HEK293 (cell line): ENCODE data around the gene DPCD.

Experiments
- GFI1B ChIP-seq: fragments of 450-650 bp; formaldehyde crosslinking; IDR thresholded peaks from 2 replicates; pipeline ENCODE4 v1.5.1; 2016; ENCODE audit warnings: missing biosample characterization, missing genetic modification characterization
- GLIS2 ChIP-seq: fragments of 450-650 bp; formaldehyde crosslinking; IDR thresholded peaks from 2 replicates; pipeline ENCODE4 v1.5.1; 2016; ENCODE audit warnings: missing biosample characterization, missing genetic modification characterization
- HOXA7 ChIP-seq: sonication (generic); formaldehyde crosslinking; IDR thresholded peaks from 2 replicates; pipeline ENCODE4 v1.8.1; 2022; ENCODE audit warnings: missing genetic modification reagents, borderline replicate concordance
- MYNN ChIP-seq: fragments of 450-650 bp; formaldehyde crosslinking; IDR thresholded peaks from 2 replicates; pipeline ENCODE4 v1.5.1; 2016; ENCODE audit warnings: missing biosample characterization, missing genetic modification characterization, borderline replicate concordance
- SCRT2 ChIP-seq: fragments of 450-650 bp; formaldehyde crosslinking; IDR thresholded peaks from 2 replicates; pipeline ENCODE4 v1.5.1; 2016; ENCODE audit warnings: missing biosample characterization, missing genetic modification characterization
- SP3 ChIP-seq: fragments of 450-650 bp; formaldehyde crosslinking; IDR thresholded peaks from 2 replicates; pipeline ENCODE4 v1.5.1; 2016; ENCODE audit warnings: missing biosample characterization, missing genetic modification characterization
- TCF7L2 ChIP-seq: IDR thresholded peaks from 2 replicates; pipeline ENCODE4 v1.6.1; 2011; ENCODE audit warnings: low read depth, mild to moderate bottlenecking, inconsistent platforms, low read length, moderate library complexity, borderline replicate concordance
- ZIC2 ChIP-seq: fragments of 450-650 bp; formaldehyde crosslinking; IDR thresholded peaks from 2 replicates; pipeline ENCODE4 v1.5.1; 2016; ENCODE audit warnings: missing biosample characterization, missing genetic modification characterization
- ZNF114 ChIP-seq: fragments of 450-650 bp; formaldehyde crosslinking; IDR thresholded peaks from 2 replicates; pipeline ENCODE4 v1.5.0; 2017; ENCODE audit warnings: missing biosample characterization, missing genetic modification characterization
- ZNF132 ChIP-seq: fragments of 450-650 bp; formaldehyde crosslinking; IDR thresholded peaks from 2 replicates; pipeline ENCODE4 v1.5.1; 2017; ENCODE audit warnings: missing biosample characterization, missing genetic modification characterization, borderline replicate concordance
- ZNF133 ChIP-seq: fragments of 450-650 bp; formaldehyde crosslinking; IDR thresholded peaks from 2 replicates; pipeline ENCODE4 v1.5.1; 2016; ENCODE audit warnings: missing biosample characterization, missing genetic modification characterization
- ZNF175 ChIP-seq: fragments of 450-650 bp; formaldehyde crosslinking; IDR thresholded peaks from 2 replicates; pipeline ENCODE4 v1.5.1; 2016; ENCODE audit warnings: missing biosample characterization, missing genetic modification characterization
- ZNF19 ChIP-seq: fragments of 450-650 bp; formaldehyde crosslinking; IDR thresholded peaks from 2 replicates; pipeline ENCODE4; 2016; ENCODE audit warnings: missing biosample characterization, missing genetic modification characterization, low read depth
- ZNF23 ChIP-seq: fragments of 450-650 bp; formaldehyde crosslinking; IDR thresholded peaks from 2 replicates; pipeline ENCODE4 v1.5.1; 2016; ENCODE audit warnings: missing biosample characterization, missing genetic modification characterization, borderline replicate concordance
- ZNF248 ChIP-seq: fragments of 450-650 bp; formaldehyde crosslinking; IDR thresholded peaks from 2 replicates; pipeline ENCODE4 v1.5.1; 2017; ENCODE audit warnings: missing biosample characterization, missing genetic modification characterization
- ZNF426 ChIP-seq: fragments of 450-650 bp; formaldehyde crosslinking; IDR thresholded peaks from 2 replicates; pipeline ENCODE4 v1.5.1; 2017; ENCODE audit warnings: missing biosample characterization, missing genetic modification characterization, mild to moderate bottlenecking, inconsistent platforms, moderate library complexity
- ZNF48 ChIP-seq: fragments of 450-650 bp; formaldehyde crosslinking; IDR thresholded peaks from 2 replicates; pipeline ENCODE4 v1.5.1; 2016; ENCODE audit warnings: missing biosample characterization, missing genetic modification characterization
- ZNF514 ChIP-seq: fragments of 450-650 bp; formaldehyde crosslinking; IDR thresholded peaks from 2 replicates; pipeline ENCODE4 v1.5.1; 2016; ENCODE audit warnings: missing biosample characterization, missing genetic modification characterization
- ZNF561 ChIP-seq: fragments of 450-650 bp; IDR thresholded peaks from 2 replicates; pipeline ENCODE4 v1.5.1; 2018; ENCODE audit warnings: missing biosample characterization, missing genetic modification characterization, borderline replicate concordance
- ZNF610 ChIP-seq: fragments of 450-650 bp; formaldehyde crosslinking; IDR thresholded peaks from 2 replicates; pipeline ENCODE4 v1.5.1; 2016; ENCODE audit warnings: missing biosample characterization, missing genetic modification characterization, borderline replicate concordance
- ZNF621 ChIP-seq: fragments of 450-650 bp; formaldehyde crosslinking; IDR thresholded peaks from 2 replicates; pipeline ENCODE4 v1.5.1; 2017; ENCODE audit warnings: missing biosample characterization, missing genetic modification characterization
- ZNF624 ChIP-seq: fragments of 450-650 bp; formaldehyde crosslinking; IDR thresholded peaks from 2 replicates; pipeline ENCODE4 v1.5.1; 2017; ENCODE audit warnings: missing biosample characterization, missing genetic modification characterization
- ZNF830 ChIP-seq: fragments of 450-650 bp; IDR thresholded peaks from 2 replicates; pipeline ENCODE4 v1.5.0; 2018; ENCODE audit warnings: missing biosample characterization, missing genetic modification characterization, low read depth, mild to moderate bottlenecking, moderate library complexity
- TF ChIP-seq, protein P1 (sequence below): fragments of 450-650 bp; formaldehyde crosslinking; conservative IDR thresholded peaks from 2 replicates; pipeline ENCODE4 v1.5.1; 2016; ENCODE audit warnings: low read depth, missing biosample characterization, missing genetic modification characterization
- TF ChIP-seq, protein P2 (sequence below): fragments of 450-650 bp; formaldehyde crosslinking; IDR thresholded peaks from 2 replicates; pipeline ENCODE4 v1.5.1; 2016; ENCODE audit warnings: missing biosample characterization, missing genetic modification characterization
- TF ChIP-seq, protein P3 (sequence below): fragments of 450-650 bp; formaldehyde crosslinking; IDR thresholded peaks from 2 replicates; pipeline ENCODE4 v1.5.1; 2016; ENCODE audit warnings: missing biosample characterization, missing genetic modification characterization
- TF ChIP-seq, protein P4 (sequence below): fragments of 450-650 bp; formaldehyde crosslinking; IDR thresholded peaks from 2 replicates; pipeline ENCODE4 v1.5.1; 2016; ENCODE audit warnings: missing biosample characterization, missing genetic modification characterization
- TF ChIP-seq, protein P5 (sequence below): fragments of 450-650 bp; formaldehyde crosslinking; IDR thresholded peaks from 2 replicates; pipeline ENCODE4 v1.5.1; 2016; ENCODE audit warnings: missing biosample characterization, missing genetic modification characterization
- TF ChIP-seq, protein P6 (sequence below): fragments of 450-650 bp; formaldehyde crosslinking; IDR thresholded peaks from 2 replicates; pipeline ENCODE4 v1.5.1; 2016; ENCODE audit warnings: missing biosample characterization, missing genetic modification characterization

DPCD gene

DNA sequence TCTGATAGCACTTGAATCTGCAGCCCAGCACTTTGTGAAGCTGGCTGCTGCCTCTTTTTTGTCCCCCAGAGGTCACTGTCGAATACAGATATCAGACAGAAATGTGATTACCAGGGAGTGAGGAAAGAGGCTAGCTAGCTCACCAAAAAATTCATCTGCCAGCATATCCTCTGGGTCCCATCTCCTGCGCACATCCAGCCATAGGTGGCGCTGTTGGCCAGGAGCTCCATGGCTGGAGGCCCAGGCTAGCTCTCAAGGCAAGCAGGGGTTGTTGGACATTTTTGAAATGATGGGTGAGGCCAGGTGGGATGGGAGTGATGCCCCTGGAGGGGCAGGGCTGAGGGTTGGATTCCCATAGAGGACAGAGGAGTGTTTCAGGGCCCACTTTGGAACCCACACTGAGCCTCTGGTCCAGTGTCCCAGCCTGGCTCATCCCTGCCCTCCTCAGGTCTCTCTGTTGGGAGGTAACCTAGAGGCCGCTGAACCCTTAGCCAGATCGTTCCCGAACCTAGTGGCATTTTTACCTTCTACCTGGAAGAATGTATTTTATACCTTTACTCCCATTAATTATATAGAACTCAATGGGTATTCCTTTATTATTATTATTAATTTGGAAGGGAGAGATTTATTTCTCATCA, 14.8 kb downstream of the DPCD start (continued):
- TF ChIP-seq, protein P1, sequence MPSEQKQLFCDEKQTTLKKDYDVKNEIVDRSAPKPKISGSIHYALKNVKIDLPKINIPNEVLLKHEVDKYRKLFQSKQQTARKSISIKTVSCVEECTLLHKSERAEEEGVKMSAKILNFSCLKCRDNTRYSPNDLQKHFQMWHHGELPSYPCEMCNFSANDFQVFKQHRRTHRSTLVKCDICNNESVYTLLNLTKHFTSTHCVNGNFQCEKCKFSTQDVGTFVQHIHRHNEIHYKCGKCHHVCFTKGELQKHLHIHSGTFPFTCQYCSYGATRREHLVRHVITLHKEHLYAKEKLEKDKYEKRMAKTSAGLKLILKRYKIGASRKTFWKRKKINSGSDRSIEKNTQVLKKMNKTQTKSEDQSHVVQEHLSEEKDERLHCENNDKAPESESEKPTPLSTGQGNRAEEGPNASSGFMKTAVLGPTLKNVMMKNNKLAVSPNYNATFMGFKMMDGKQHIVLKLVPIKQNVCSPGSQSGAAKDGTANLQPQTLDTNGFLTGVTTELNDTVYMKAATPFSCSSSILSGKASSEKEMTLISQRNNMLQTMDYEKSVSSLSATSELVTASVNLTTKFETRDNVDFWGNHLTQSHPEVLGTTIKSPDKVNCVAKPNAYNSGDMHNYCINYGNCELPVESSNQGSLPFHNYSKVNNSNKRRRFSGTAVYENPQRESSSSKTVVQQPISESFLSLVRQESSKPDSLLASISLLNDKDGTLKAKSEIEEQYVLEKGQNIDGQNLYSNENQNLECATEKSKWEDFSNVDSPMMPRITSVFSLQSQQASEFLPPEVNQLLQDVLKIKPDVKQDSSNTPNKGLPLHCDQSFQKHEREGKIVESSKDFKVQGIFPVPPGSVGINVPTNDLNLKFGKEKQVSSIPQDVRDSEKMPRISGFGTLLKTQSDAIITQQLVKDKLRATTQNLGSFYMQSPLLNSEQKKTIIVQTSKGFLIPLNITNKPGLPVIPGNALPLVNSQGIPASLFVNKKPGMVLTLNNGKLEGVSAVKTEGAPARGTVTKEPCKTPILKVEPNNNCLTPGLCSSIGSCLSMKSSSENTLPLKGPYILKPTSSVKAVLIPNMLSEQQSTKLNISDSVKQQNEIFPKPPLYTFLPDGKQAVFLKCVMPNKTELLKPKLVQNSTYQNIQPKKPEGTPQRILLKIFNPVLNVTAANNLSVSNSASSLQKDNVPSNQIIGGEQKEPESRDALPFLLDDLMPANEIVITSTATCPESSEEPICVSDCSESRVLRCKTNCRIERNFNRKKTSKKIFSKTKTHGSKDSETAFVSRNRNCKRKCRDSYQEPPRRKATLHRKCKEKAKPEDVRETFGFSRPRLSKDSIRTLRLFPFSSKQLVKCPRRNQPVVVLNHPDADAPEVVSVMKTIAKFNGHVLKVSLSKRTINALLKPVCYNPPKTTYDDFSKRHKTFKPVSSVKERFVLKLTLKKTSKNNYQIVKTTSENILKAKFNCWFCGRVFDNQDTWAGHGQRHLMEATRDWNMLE (tag by site-specific recombination): no peak
- TF ChIP-seq ZNF248 (tag by site-specific recombination) (no peak), SCRT2 (tag by site-specific recombination) (no peak), ZNF132 (no peak), MYNN (tag by site-specific recombination) (no peak), SP3 (tag by site-specific recombination) (peak; percentile 18; the same call in 1 of the 2 replicates), ZNF610 (tag by site-specific recombination) (no peak), ZNF426 (tag by site-specific recombination) (no peak), ZNF48 (tag by site-specific recombination) (no peak), GFI1B (tag by site-specific recombination) (no peak), GLIS2 (tag by site-specific recombination) (no peak), ZNF624 (no peak), HOXA7 (CRISPR knock-in tag) (no peak), ZNF19 (no peak), ZIC2 (tag by site-specific recombination) (no peak), ZNF514 (tag by site-specific recombination) (no peak), ZNF621 (tag by site-specific recombination) (no peak), ZNF830 (tag by site-specific recombination) (no peak), ZNF23 (tag by site-specific recombination) (no peak), ZNF175 (tag by site-specific recombination) (no peak), TCF7L2 (no peak), ZNF114 (no peak), ZNF561 (no peak), ZNF133 (tag by site-specific recombination) (no peak)
- TF ChIP-seq, protein P2, sequence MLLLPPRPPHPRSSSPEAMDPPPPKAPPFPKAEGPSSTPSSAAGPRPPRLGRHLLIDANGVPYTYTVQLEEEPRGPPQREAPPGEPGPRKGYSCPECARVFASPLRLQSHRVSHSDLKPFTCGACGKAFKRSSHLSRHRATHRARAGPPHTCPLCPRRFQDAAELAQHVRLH (tag by site-specific recombination): no peak
- TF ChIP-seq, protein P3, sequence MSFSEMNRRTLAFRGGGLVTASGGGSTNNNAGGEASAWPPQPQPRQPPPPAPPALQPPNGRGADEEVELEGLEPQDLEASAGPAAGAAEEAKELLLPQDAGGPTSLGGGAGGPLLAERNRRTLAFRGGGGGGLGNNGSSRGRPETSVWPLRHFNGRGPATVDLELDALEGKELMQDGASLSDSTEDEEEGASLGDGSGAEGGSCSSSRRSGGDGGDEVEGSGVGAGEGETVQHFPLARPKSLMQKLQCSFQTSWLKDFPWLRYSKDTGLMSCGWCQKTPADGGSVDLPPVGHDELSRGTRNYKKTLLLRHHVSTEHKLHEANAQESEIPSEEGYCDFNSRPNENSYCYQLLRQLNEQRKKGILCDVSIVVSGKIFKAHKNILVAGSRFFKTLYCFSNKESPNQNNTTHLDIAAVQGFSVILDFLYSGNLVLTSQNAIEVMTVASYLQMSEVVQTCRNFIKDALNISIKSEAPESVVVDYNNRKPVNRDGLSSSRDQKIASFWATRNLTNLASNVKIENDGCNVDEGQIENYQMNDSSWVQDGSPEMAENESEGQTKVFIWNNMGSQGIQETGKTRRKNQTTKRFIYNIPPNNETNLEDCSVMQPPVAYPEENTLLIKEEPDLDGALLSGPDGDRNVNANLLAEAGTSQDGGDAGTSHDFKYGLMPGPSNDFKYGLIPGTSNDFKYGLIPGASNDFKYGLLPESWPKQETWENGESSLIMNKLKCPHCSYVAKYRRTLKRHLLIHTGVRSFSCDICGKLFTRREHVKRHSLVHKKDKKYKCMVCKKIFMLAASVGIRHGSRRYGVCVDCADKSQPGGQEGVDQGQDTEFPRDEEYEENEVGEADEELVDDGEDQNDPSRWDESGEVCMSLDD: no peak
- TF ChIP-seq, protein P4, sequence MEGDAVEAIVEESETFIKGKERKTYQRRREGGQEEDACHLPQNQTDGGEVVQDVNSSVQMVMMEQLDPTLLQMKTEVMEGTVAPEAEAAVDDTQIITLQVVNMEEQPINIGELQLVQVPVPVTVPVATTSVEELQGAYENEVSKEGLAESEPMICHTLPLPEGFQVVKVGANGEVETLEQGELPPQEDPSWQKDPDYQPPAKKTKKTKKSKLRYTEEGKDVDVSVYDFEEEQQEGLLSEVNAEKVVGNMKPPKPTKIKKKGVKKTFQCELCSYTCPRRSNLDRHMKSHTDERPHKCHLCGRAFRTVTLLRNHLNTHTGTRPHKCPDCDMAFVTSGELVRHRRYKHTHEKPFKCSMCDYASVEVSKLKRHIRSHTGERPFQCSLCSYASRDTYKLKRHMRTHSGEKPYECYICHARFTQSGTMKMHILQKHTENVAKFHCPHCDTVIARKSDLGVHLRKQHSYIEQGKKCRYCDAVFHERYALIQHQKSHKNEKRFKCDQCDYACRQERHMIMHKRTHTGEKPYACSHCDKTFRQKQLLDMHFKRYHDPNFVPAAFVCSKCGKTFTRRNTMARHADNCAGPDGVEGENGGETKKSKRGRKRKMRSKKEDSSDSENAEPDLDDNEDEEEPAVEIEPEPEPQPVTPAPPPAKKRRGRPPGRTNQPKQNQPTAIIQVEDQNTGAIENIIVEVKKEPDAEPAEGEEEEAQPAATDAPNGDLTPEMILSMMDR: peak; percentile 98
- TF ChIP-seq, protein P5, sequence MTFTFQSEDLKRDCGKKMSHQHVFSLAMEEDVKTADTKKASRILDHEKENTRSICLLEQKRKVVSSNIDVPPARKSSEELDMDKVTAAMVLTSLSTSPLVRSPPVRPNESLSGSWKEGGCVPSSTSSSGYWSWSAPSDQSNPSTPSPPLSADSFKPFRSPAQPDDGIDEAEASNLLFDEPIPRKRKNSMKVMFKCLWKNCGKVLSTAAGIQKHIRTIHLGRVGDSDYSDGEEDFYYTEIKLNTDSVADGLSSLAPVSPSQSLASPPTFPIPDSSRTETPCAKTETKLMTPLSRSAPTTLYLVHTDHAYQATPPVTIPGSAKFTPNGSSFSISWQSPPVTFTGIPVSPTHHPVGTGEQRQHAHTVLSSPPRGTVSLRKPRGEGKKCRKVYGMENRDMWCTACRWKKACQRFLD: no peak
- TF ChIP-seq, protein P6, sequence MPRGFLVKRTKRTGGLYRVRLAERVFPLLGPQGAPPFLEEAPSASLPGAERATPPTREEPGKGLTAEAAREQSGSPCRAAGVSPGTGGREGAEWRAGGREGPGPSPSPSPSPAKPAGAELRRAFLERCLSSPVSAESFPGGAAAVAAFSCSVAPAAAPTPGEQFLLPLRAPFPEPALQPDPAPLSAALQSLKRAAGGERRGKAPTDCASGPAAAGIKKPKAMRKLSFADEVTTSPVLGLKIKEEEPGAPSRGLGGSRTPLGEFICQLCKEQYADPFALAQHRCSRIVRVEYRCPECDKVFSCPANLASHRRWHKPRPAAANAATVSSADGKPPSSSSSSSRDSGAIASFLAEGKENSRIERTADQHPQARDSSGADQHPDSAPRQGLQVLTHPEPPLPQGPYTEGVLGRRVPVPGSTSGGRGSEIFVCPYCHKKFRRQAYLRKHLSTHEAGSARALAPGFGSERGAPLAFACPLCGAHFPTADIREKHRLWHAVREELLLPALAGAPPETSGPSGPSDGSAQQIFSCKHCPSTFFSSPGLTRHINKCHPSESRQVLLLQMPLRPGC (tag by site-specific recombination): no peak
